ENCODE measurements around the gene SEZ6L.

Gene SEZ6L

GRCh38 chr22:26185190-26185589 is 15.9 kb downstream of the SEZ6L start:
- DNase-seq, result no peak

- DNase-seq, result no peak
These were observed 19.1 kb downstream of the SEZ6L start for GRCh38 chr22:26188341-26188740.

- no peak for DNase-seq
These were observed 25.1 kb downstream of the SEZ6L start for GRCh38 chr22:26194313-26194712.

GRCh38 chr22:26194877-26195276 is 25.6 kb downstream of the SEZ6L start:
- no peak for DNase-seq

- DNase-seq, result no peak
These were observed 27.4 kb downstream of the SEZ6L start for GRCh38 chr22:26196657-26197056.

- no peak for DNase-seq
These were observed 28.2 kb downstream of the SEZ6L start for GRCh38 chr22:26197425-26197824.

- DNase-seq, result no peak
These were observed 30.4 kb downstream of the SEZ6L start for GRCh38 chr22:26199665-26200064.

- DNase-seq, result no peak
These were observed 33.1 kb downstream of the SEZ6L start for GRCh38 chr22:26202280-26202924.

GRCh38 chr22:26205494-26205893 is 36.2 kb downstream of the SEZ6L start:
- DNase-seq, result no peak

GRCh38 chr22:26210334-26210733 is 41.1 kb downstream of the SEZ6L start:
- no peak for DNase-seq

- DNase-seq, result no peak
These were observed 44.6 kb downstream of the SEZ6L start for GRCh38 chr22:26213826-26214225.

- DNase-seq, result no peak
These were observed 45.2 kb downstream of the SEZ6L start for GRCh38 chr22:26214466-26214865.

- no peak for DNase-seq
These were observed 46.5 kb downstream of the SEZ6L start for GRCh38 chr22:26215736-26216135.

- no peak for DNase-seq
These were observed 55.9 kb downstream of the SEZ6L start for GRCh38 chr22:26225207-26225606.

- no peak for DNase-seq
These were observed 57.5 kb downstream of the SEZ6L start for GRCh38 chr22:26226538-26227297.

GRCh38 chr22:26229910-26230309 is 60.6 kb downstream of the SEZ6L start:
- no peak for DNase-seq

GRCh38 chr22:26234296-26234695 is 65.0 kb downstream of the SEZ6L start:
- DNase-seq, result no peak

- no peak for DNase-seq
These were observed 66.7 kb downstream of the SEZ6L start for GRCh38 chr22:26235792-26236487.

GRCh38 chr22:26236991-26237390 is 67.7 kb downstream of the SEZ6L start:
- no peak for DNase-seq

GRCh38 chr22:26238596-26238995 is 69.3 kb downstream of the SEZ6L start:
- DNase-seq, result no peak

GRCh38 chr22:26239581-26239980 is 70.3 kb downstream of the SEZ6L start:
- no peak for DNase-seq

GRCh38 chr22:26241361-26241760 is 72.1 kb downstream of the SEZ6L start:
- DNase-seq, result no peak

- no peak for DNase-seq
These were observed 75.7 kb downstream of the SEZ6L start for GRCh38 chr22:26245001-26245400.

GRCh38 chr22:26246552-26246951 is 77.3 kb downstream of the SEZ6L start:
- DNase-seq, result no peak

Data from activated CD4-positive, alpha-beta T cell treated with anti-CD3 and anti-CD28 coated beads, Interleukin-2, amount 50 U/mL, for 4 hours (primary cell).